HG02759 (cell line): ENCODE results near the gene HEG1.
"Not testable (repeated sequence)": the region's sequence is repeated elsewhere in the genome, so short reads cannot be mapped to it uniquely, and the experiment has no call there.

Experiments used
- ATAC-seq: cut with Tn5 transposase; IDR thresholded peaks from one replicate; pipeline ENCODE4 v1.9.1; 2021; ENCODE audit warnings: mild to moderate bottlenecking, moderate library complexity; ENCODE audit not compliant: unreplicated experiment

Gene HEG1

GRCh38 chr3:125055913-125056745 is at the start of gene HEG1:
TSS of gene HEG1 (minus strand) at chr3:125055997. CDS start at chr3:125055890, 107 bp downstream.
- ATAC-seq: peak; percentile 76

- no peak for ATAC-seq
Observed at GRCh38 chr3:125105116-125105515, 49.3 kb upstream of the HEG1 start.

- ATAC-seq: no peak
Observed at GRCh38 chr3:125104639-125105038, 48.8 kb upstream of the HEG1 start.

GRCh38 chr3:125103406-125103805 is 47.6 kb upstream of the HEG1 start:
- ATAC-seq: no peak

GRCh38 chr3:125102470-125102869 is 46.7 kb upstream of the HEG1 start:
- ATAC-seq: no peak

- ATAC-seq: no peak
Observed at GRCh38 chr3:125098611-125099291, 43.0 kb upstream of the HEG1 start.

- ATAC-seq: no peak
Observed at GRCh38 chr3:125090649-125091048, 34.9 kb upstream of the HEG1 start.

GRCh38 chr3:125087768-125088391 is 32.1 kb upstream of the HEG1 start:
- ATAC-seq: no peak

GRCh38 chr3:125085166-125085565 is 29.4 kb upstream of the HEG1 start:
- ATAC-seq: no peak

- no peak for ATAC-seq
Observed at GRCh38 chr3:125083776-125084175, 28.0 kb upstream of the HEG1 start.

GRCh38 chr3:125082339-125082738 is 26.5 kb upstream of the HEG1 start:
- not testable (repeated sequence) for ATAC-seq

- ATAC-seq: no peak
Observed at GRCh38 chr3:125080077-125080476, 24.3 kb upstream of the HEG1 start.

GRCh38 chr3:125079675-125080045 is 23.9 kb upstream of the HEG1 start:
- no peak for ATAC-seq

GRCh38 chr3:125078951-125079674 is 23.3 kb upstream of the HEG1 start:
- no peak for ATAC-seq

- no peak for ATAC-seq
Observed at GRCh38 chr3:125077864-125078263, 22.1 kb upstream of the HEG1 start.

- ATAC-seq: no peak
Observed at GRCh38 chr3:125076464-125076863, 20.7 kb upstream of the HEG1 start.

GRCh38 chr3:125075738-125076137 is 19.9 kb upstream of the HEG1 start:
- ATAC-seq: no peak

- no peak for ATAC-seq
Observed at GRCh38 chr3:125073390-125073905, 17.7 kb upstream of the HEG1 start.

- no peak for ATAC-seq
Observed at GRCh38 chr3:125072749-125073389, 17.1 kb upstream of the HEG1 start.

- no peak for ATAC-seq
Observed at GRCh38 chr3:125072301-125072700, 16.5 kb upstream of the HEG1 start.
